Activated gamma-delta T cell treated with Interleukin-2 at 50 U/mL for 16 hours (primary cell): Measurements from ENCODE around the gene SCGB1D2.

Experiments
- DNase-seq: peaks from one replicate; pipeline ENCODE4 v3.0.0-alpha.2; 2020

Gene SCGB1D2

DNA sequence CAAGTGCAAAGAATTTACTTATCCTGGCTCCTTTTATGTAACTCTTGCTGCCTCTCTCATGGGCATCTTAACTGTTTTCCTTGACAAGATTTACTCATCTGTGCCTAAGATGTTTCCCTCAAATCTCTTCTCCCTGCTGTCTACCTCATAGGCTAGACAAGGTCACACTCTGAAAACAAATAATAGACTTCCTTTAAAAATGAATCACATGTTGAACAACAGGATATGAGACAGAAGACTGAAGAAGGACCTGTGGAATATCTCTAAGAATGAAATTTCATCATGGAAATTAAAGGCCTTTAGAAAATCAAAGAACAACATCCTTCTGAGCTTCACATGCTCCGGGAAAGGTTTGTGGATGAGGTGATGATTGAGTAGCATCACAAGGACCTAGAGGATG lies 22.0 kb downstream of the SCGB1D2 start:
- DNase-seq: no peak

DNA sequence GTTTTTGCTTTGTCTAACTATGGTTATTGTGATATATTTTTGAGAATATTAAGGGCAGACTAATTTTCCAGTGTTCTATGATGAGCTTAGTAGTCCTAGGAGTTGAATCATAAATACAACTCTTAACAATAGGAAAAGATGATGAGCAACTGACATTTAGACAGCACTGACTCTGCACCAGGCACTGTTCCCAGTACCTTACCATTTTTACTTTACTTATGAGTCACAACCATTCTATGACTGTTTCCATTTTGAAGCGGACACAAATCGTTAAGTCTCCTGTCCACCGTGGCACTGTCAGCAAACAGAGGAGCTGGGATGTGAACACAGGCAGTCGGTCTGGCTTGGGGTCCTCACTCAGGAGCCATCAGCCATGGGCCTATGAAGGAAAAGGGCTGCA lies 24.5 kb downstream of the SCGB1D2 start:
- DNase-seq: no peak

DNA sequence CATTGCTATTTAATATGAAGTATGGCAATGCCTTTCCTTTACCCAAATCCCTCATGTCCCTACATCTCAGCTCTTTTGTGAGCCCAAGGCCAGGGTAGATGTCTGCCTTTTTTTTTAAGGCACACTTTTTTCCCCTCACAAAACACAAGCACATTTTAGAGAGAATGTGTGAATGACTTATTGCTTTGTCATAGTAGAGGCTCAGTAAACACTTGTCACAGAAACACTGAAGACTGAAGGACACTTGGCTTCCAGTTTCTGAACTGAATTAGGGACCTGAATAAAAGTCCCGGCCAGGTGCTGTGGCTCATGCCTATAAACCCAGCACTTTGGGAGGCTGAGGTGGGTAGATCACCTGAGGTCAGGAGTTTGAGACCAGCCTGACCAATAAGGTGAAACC lies 25.0 kb downstream of the SCGB1D2 start:
- DNase-seq: no peak

DNA sequence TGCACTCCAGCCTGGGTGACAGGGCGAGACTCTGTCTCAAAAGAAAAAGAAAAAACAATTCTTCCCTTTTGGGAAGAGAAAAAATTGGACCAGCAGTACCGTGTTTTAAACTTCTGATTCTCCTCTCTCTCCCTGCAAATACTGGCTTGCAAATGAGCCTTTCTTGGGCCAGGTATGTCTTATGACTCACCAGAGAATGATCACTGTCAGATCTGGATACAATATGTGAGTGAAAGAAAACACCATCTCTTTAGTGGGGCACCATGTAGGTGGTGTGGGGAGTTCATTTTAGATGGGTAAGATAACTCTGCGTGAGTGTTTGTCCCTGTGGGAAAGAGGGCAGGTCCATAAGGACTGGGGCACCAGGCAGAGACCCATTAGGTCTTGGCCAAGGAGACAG lies 25.5 kb downstream of the SCGB1D2 start:
- no peak for DNase-seq

DNA sequence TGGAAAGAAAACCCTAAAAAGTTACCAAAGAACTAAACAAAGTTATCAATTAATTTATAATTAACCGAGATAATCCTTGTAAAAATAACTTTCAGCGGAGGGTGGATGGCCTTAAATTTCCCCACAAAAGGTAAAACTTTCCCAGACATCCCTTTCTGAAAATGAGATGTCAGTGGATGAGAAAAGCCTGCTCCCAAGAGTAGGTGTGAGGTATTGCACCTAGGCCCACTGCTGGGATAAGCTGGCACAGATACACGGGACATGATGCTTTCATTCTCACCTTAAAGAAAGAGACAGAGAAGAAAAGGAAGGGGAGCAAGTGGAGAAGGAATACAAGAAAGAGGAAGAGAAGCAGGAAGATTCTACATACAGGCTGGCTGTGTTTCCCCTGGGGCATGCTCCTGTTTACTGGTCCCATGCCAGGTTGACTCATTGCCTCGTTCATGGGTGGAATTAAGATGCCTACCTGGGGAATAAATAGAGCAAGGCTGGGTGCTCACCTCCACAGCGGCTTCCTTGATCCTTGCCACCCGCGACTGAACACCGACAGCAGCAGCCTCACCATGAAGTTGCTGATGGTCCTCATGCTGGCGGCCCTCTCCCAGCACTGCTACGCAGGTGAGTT lies 27.7 kb downstream of the SCGB1D2 start, which contains the start of gene SCGB2A2:
TSS of gene SCGB2A2 (plus strand) at position 505 of the 625 bp plus-strand sequence. CDS start at position 564, 59 bp downstream.
- DNase-seq: no peak

DNA sequence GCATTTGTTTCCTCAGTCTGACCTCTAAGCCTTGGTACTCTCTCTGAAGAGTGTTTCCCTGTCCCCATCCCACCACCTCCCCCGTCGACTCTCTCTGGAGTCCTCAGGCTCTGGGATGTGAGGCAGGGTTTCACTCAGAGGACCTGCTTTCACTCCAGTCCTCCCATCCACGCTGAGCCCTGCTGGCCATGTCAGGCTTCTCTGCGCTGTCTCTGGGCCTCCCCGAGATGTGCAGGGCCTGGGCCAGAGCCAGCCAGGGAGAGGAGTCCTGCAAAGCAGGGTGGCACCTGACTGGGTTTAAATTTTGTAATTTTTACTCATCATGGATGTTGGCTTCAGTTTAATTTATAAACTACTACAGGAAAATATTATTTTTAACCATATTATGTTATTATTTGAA lies 31.2 kb downstream of the SCGB1D2 start:
- DNase-seq: no peak

DNA sequence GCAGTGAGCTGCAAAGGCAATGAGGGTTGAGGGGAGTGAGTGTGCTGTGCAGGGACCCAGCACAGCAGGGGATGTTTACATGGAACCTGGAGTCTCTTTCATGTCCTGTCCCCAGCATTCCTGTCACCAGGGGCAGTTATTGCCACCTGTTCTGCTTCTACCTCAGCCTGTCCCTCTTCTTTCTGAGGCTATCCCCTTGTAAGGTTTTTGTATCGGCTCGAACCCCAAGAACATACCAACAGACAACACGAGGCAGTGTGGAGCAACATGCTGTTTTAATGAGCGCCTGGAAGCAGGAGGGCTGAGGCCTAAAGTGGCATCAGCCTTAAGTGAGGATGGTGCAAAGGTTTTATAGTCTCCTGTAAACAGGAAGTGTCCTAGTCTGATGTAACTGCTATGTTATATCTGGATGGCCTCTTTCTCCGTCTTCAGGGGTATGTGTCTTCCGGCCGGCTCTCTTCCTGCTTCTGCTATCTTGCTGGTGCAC lies 31.8 kb downstream of the SCGB1D2 start:
- no peak for DNase-seq

DNA sequence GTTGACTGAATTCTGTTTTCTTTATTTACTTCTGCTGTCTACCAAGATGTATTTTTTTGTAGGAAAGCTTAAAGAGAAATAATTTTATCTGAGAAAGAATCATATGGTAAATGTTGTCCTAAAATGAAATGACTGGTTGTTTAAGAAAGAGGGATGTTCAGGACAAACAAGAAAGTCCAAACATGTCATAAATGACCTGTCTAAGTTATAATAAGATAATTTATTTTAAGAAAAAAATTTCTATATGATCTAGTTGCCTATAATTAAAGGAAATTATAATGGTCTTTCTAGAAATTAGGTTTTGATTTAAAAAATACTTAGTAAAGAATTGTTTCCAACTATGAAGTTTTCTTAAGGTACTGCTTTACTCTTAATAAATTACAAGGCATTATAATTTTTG lies 38.4 kb downstream of the SCGB1D2 start:
- no peak for DNase-seq
